Measurements from ENCODE around the gene CAMTA1.

DNA sequence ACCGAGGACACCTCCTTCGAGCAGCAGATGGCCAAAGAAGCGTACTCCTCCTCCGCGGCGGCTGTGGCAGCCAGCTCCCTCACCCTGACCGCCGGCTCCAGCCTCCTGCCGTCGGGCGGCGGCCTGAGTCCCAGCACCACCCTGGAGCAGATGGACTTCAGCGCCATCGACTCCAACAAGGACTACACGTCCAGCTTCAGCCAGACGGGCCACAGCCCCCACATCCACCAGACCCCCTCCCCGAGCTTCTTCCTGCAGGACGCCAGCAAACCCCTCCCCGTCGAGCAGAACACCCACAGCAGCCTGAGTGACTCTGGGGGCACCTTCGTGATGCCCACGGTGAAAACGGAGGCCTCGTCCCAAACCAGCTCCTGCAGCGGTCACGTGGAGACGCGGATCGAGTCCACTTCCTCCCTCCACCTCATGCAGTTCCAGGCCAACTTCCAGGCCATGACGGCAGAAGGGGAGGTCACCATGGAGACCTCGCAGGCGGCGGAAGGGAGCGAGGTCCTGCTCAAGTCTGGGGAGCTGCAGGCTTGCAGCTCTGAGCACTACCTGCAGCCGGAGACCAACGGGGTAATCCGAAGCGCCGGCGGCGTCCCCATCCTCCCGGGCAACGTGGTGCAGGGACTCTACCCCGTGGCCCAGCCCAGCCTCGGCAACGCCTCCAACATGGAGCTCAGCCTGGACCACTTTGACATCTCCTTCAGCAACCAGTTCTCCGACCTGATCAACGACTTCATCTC lies 879.1 kb downstream of the CAMTA1 start:
- TF ChIP-seq, protein P1, sequence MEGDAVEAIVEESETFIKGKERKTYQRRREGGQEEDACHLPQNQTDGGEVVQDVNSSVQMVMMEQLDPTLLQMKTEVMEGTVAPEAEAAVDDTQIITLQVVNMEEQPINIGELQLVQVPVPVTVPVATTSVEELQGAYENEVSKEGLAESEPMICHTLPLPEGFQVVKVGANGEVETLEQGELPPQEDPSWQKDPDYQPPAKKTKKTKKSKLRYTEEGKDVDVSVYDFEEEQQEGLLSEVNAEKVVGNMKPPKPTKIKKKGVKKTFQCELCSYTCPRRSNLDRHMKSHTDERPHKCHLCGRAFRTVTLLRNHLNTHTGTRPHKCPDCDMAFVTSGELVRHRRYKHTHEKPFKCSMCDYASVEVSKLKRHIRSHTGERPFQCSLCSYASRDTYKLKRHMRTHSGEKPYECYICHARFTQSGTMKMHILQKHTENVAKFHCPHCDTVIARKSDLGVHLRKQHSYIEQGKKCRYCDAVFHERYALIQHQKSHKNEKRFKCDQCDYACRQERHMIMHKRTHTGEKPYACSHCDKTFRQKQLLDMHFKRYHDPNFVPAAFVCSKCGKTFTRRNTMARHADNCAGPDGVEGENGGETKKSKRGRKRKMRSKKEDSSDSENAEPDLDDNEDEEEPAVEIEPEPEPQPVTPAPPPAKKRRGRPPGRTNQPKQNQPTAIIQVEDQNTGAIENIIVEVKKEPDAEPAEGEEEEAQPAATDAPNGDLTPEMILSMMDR (IDR thresholded peaks at IDR 0.05), result no peak
- TF ChIP-seq POLR2A (IDR thresholded peaks at IDR 0.05) (no peak), POLR2AphosphoS5 (IDR thresholded peaks at IDR 0.05; ENCODE audit: insufficient read depth in 1 of 2, low read depth in 1 of 2) (no peak)
